Body of pancreas (tissue), 4 donors: ENCODE results near the gene CTNNBIP1.

Experiments used
- POLR2A ChIP-seq, 3 donors: fragments of 450-650 bp; IDR thresholded peaks; one replicate each; pipeline ENCODE4 v1.6.1; 2016; ENCODE audit warnings: antibody characterized with exemption in 3 of 3, mild to moderate bottlenecking in 2 of 3
- TF ChIP-seq, protein P1 (sequence below), 7 experiments: fragments of 450-650 bp in 4 of 7; fragments of 200-600 bp in 3 of 7; sonication (generic) in 3 of 7; IDR thresholded peaks; one replicate each; pipeline ENCODE4 v1.5.1; 2016 to 2019; ENCODE audit warnings: antibody characterized with exemption in 7 of 7

DNA sequence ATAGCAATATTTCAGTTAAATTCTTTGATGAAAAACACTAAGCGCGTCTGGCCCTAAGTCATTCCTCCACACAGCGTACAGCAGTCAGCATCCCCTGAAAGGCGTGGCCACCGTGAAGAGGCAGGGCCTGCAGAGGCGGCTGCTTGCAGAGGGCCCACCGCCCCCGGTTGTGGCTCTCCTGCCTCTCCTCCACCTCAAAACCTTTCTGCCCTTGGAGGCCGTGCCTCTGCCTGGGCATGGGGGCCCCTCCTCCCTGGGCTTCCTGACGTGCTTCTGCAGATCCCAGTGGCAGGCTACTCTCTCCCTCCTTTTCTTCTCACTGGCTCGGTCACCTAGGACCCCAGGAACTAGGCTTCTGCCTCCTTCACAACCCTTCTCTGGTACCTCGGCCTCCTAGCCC, 102.5 kb downstream of the CTNNBIP1 start:
- TF ChIP-seq, protein P1, sequence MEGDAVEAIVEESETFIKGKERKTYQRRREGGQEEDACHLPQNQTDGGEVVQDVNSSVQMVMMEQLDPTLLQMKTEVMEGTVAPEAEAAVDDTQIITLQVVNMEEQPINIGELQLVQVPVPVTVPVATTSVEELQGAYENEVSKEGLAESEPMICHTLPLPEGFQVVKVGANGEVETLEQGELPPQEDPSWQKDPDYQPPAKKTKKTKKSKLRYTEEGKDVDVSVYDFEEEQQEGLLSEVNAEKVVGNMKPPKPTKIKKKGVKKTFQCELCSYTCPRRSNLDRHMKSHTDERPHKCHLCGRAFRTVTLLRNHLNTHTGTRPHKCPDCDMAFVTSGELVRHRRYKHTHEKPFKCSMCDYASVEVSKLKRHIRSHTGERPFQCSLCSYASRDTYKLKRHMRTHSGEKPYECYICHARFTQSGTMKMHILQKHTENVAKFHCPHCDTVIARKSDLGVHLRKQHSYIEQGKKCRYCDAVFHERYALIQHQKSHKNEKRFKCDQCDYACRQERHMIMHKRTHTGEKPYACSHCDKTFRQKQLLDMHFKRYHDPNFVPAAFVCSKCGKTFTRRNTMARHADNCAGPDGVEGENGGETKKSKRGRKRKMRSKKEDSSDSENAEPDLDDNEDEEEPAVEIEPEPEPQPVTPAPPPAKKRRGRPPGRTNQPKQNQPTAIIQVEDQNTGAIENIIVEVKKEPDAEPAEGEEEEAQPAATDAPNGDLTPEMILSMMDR (IDR thresholded peaks at IDR 0.05): no peak
- TF ChIP-seq POLR2A (IDR thresholded peaks at IDR 0.05): no peak
